ENCODE data around the gene CSF2RB. TPM values are rescaled to one million over a fixed set of nuclear protein-coding genes. Genes with fewer than 3 reads are reported as not detected.

Gene CSF2RB
- polyA plus RNA-seq, 1 donor (not counting 4 experiments of a cell fraction or from before 2014, with no cell fraction given) = 0.08 TPM

GRCh38 chr22:36924151-36924698, 10.8 kb downstream of the CSF2RB start:
- no peak for DNase-seq (ENCODE audit: low read depth, low spot score)
- Histone ChIP-seq H3K79me2 (ENCODE audit: control insufficient read depth, insufficient read depth, low read length) (no peaks in the 10 kb centered on the region), H3K4me3 (ENCODE audit: control insufficient read depth in 2 of 3, extremely low read depth in 1 of 3, insufficient read depth in 2 of 3, low read depth in 1 of 3, low read length in 3 of 3) (no peak overlapping the region), H2AFZ (ENCODE audit: control insufficient read depth, low read length) (no peak overlapping the region), H3K9me1 (ENCODE audit: control insufficient read depth, extremely low read depth, insufficient read depth, low read length) (no peaks in the 10 kb centered on the region), H4K20me1 (ENCODE audit: control insufficient read depth, extremely low read depth, insufficient read depth, low read length) (no peaks in the 10 kb centered on the region), H3K36me3 (ENCODE audit: control insufficient read depth in 2 of 2, extremely low read depth in 1 of 2, insufficient read depth in 2 of 2, low read length in 2 of 2) (no peaks in the 10 kb centered on the region), H3K4me1 (ENCODE audit: control insufficient read depth, extremely low read depth, insufficient read depth, low read length) (no peaks in the 10 kb centered on the region), H3K9me3 (ENCODE audit: control insufficient read depth, low read depth, low read length) (no peaks in the 10 kb centered on the region), H3K27ac (ENCODE audit: control insufficient read depth, insufficient read depth, low read length) (no peak overlapping the region), H3K9ac (ENCODE audit: control insufficient read depth, extremely low read depth, insufficient read depth, low read length) (no peak overlapping the region), H3K4me2 (ENCODE audit: control insufficient read depth, extremely low read depth, insufficient read depth, low read depth, low read length) (no peak overlapping the region), H3K27me3 (ENCODE audit: control insufficient read depth, extremely low read depth, insufficient read depth, low read length) (peaks cover 15% of the 10 kb centered on the region)
- no peak for TF ChIP-seq EZH2 (IDR thresholded peaks at IDR 0.05; ENCODE audit: low read length)
- no peak for TF ChIP-seq CTCF (optimal IDR thresholded peaks at IDR 0.05 in 1 of 3, IDR thresholded peaks at IDR 0.05 in 1 of 3, conservative IDR thresholded peaks at IDR 0.05 in 1 of 3; ENCODE audit: extremely low read depth in 1 of 3, insufficient read depth in 2 of 3, low read length in 3 of 3)
- dilution Hi-C loops (cut with MboI; ENCODE audit: extremely low pct_ligation_motif_present, low sequenced_read_pairs) = no loop called here
- no peak for FAIRE-seq

- no peaks in the 10 kb centered on the region for H3K4me1 ChIP-seq (ENCODE audit: control insufficient read depth, extremely low read depth, insufficient read depth, low read length)
- FAIRE-seq (no peak), DNase-seq (ENCODE audit: low read depth, low spot score) (no peak)
- H2AFZ ChIP-seq (ENCODE audit: control insufficient read depth, low read length) = no peak overlapping the region
- H3K4me2 ChIP-seq (ENCODE audit: control insufficient read depth, extremely low read depth, insufficient read depth, low read depth, low read length) = no peak overlapping the region
- H3K27me3 ChIP-seq (ENCODE audit: control insufficient read depth, extremely low read depth, insufficient read depth, low read length) = peaks cover 15% of the 10 kb centered on the region
- no peak overlapping the region for H3K27ac ChIP-seq (ENCODE audit: control insufficient read depth, insufficient read depth, low read length)
- no peak overlapping the region for H3K4me3 ChIP-seq (ENCODE audit: control insufficient read depth in 2 of 3, extremely low read depth in 1 of 3, insufficient read depth in 2 of 3, low read depth in 1 of 3, low read length in 3 of 3)
- H3K79me2 ChIP-seq (ENCODE audit: control insufficient read depth, insufficient read depth, low read length) = no peaks in the 10 kb centered on the region
- dilution Hi-C loops (cut with MboI; ENCODE audit: extremely low pct_ligation_motif_present, low sequenced_read_pairs) = no loop called here
- H3K36me3 ChIP-seq (ENCODE audit: control insufficient read depth in 2 of 2, extremely low read depth in 1 of 2, insufficient read depth in 2 of 2, low read length in 2 of 2) = no peaks in the 10 kb centered on the region
- no peak for TF ChIP-seq EZH2 (IDR thresholded peaks at IDR 0.05; ENCODE audit: low read length)
- TF ChIP-seq CTCF (optimal IDR thresholded peaks at IDR 0.05 in 1 of 3, IDR thresholded peaks at IDR 0.05 in 1 of 3, conservative IDR thresholded peaks at IDR 0.05 in 1 of 3; ENCODE audit: extremely low read depth in 1 of 3, insufficient read depth in 2 of 3, low read length in 3 of 3) = no peak
- H3K9me1 ChIP-seq (ENCODE audit: control insufficient read depth, extremely low read depth, insufficient read depth, low read length) = no peaks in the 10 kb centered on the region
- no peak overlapping the region for H3K9ac ChIP-seq (ENCODE audit: control insufficient read depth, extremely low read depth, insufficient read depth, low read length)
- no peaks in the 10 kb centered on the region for H3K9me3 ChIP-seq (ENCODE audit: control insufficient read depth, low read depth, low read length)
- H4K20me1 ChIP-seq (ENCODE audit: control insufficient read depth, extremely low read depth, insufficient read depth, low read length) = no peaks in the 10 kb centered on the region
These were observed 12.2 kb downstream of the CSF2RB start for GRCh38 chr22:36925388-36926290.
